ENCODE data around the gene LMO1. TPM values are rescaled to one million over a fixed set of nuclear protein-coding genes. Genes with fewer than 3 reads are reported as not detected.
A peak's percentile ranks its signal among the peaks of the same experiment; 100 is the strongest.

Gene LMO1
- total and polyA plus RNA-seq, 10 of the 15 experiments (the other 5 are each of a cell fraction or from before 2014, with no cell fraction given): not detected

DNA sequence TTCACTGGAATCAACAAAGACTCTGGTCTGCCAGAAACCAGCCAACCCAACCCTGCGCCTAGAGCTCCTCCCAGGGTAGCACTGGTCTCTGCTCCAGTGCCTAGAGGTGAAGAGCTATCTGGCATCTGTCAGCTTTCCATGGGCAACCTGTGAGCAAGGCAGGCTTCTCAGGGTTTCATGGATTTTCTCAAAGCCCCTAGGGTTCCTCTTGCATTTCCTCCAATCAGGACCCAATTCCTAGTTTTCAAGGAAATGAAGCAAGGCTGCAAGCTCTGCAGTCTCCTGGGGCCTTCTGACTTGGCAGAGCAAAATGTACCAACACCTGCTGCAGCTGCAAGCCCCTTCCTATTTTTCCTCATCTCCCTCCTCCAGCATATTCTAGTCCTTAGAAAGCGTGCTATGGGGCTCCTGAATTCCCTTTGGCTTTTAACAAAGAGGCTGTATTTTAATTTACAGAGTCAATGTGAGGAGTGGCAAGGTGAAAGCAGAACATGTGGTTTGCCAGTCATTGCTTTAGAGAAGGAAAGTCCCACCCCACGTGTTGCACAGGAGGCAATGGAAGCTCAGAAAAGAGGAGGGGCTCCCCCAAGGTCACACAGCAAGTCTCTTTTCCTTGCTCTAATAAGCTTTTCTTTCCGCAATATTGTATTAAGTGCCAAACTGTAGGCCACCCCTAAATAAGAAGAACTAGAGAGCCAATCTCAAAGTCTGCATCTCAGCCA is 61.9 kb downstream of the LMO1 start:
- CTCF ChIA-PET: interaction anchor here (0.6 to 8.7 kb wide), 13 partner anchors 7 to 403 kb away, joined by 3 to 132 read pairs (median 4); partner anchors contain the start of gene LMO1
- POLR2A ChIA-PET: interaction anchor here (0.6 to 1.0 kb wide), 3 partner anchors 219 to 1466 kb away, joined by 3 read pairs; no protein-coding TSS in a partner anchor
- no peaks in the 10 kb centered on the region for H3K9me3 ChIP-seq (replicated peaks; ENCODE audit: control insufficient read depth, insufficient read depth, low read length)
- intact Hi-C loops (cut with micrococcal nuclease; ENCODE audit: unreplicated experiment): loop anchor here (10.0 kb wide), 1 partner anchor 167 kb away; no protein-coding TSS in a partner anchor
- FAIRE-seq (no peak), DNase-seq (ENCODE audit: low read depth, low spot score) (peak; percentile 42), ATAC-seq (peak; percentile 98)
- no peaks in the 10 kb centered on the region for H3K36me3 ChIP-seq (ENCODE audit: control insufficient read depth in 2 of 2, insufficient read depth in 2 of 2, low read length in 1 of 2)
- peak overlapping the region; percentile 13 for H3K27ac ChIP-seq (ENCODE audit: control insufficient read depth, insufficient read depth)
- H3K27me3 ChIP-seq (replicated peaks in 1 of 2; ENCODE audit: control insufficient read depth in 2 of 2, insufficient read depth in 2 of 2, low read length in 1 of 2): peaks cover 0 to 3% of the 10 kb centered on the region in 2 experiments; a peak in 1 of 4 replicates
- H2AFZ ChIP-seq (ENCODE audit: control insufficient read depth, low read depth, low read length): peak overlapping the region; percentile 75
- no peaks in the 10 kb centered on the region for H4K20me1 ChIP-seq (ENCODE audit: control insufficient read depth, insufficient read depth)
- in situ Hi-C loops (cut with MboI): no loop called here
- RAD21 ChIA-PET (ENCODE audit: unreplicated experiment): interaction anchor here (0.6 to 3.8 kb wide), 10 partner anchors 8 to 1009 kb away, joined by 3 to 22 read pairs (median 3); no protein-coding TSS in a partner anchor
- H3K4me2 ChIP-seq (ENCODE audit: control insufficient read depth, insufficient read depth): peak overlapping the region; percentile 54; the same call in 1 of the 2 replicates
- no peak overlapping the region for H3K4me3 ChIP-seq
- SMC1A ChIA-PET (ENCODE audit: uncharacterized antibody, unreplicated experiment): interaction anchor here (1.1 to 3.3 kb wide), 5 partner anchors 9 to 365 kb away, joined by 3 to 17 read pairs (median 14); no protein-coding TSS in a partner anchor
- H3K79me2 ChIP-seq (ENCODE audit: control insufficient read depth, insufficient read depth, low read length): no peaks in the 10 kb centered on the region
- peaks cover 4% of the 10 kb centered on the region; the same call in 1 of the 2 replicates for H3K4me1 ChIP-seq (ENCODE audit: control insufficient read depth, insufficient read depth, low read length)
- BruUV-seq (replicated peaks): no TSS peak
- no peak overlapping the region for H3K9ac ChIP-seq (ENCODE audit: control insufficient read depth, insufficient read depth, low read length)
- 1% methylated on average over 4 of the region's 4 CpGs for WGBS (ENCODE audit: insufficient coverage, insufficient replicate concordance, low lambda C conversion rate, missing lambda C conversion rate)
- peak; percentile 61 for TF ChIP-seq IKZF1 (conservative IDR thresholded peaks at IDR 0.05)
- peak; percentile 46; the same call in 1 of the 2 replicates for TF ChIP-seq MXI1 (IDR thresholded peaks at IDR 0.05; ENCODE audit: low read depth, low read length)
- TF ChIP-seq ZNF687 (IDR thresholded peaks at IDR 0.05): peak; percentile 81
- peak; percentile 53 for TF ChIP-seq USF1 (IDR thresholded peaks at IDR 0.05; ENCODE audit: borderline replicate concordance, extremely low read length, insufficient read depth, low read depth, low read length)
- TF ChIP-seq, protein P1, sequence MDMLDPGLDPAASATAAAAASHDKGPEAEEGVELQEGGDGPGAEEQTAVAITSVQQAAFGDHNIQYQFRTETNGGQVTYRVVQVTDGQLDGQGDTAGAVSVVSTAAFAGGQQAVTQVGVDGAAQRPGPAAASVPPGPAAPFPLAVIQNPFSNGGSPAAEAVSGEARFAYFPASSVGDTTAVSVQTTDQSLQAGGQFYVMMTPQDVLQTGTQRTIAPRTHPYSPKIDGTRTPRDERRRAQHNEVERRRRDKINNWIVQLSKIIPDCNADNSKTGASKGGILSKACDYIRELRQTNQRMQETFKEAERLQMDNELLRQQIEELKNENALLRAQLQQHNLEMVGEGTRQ (IDR thresholded peaks at IDR 0.05; ENCODE audit: borderline replicate concordance, low read depth, low read length): peak; percentile 83
- TF ChIP-seq ESRRA (IDR thresholded peaks at IDR 0.05; ENCODE audit: low read length): peak; percentile 72; the same call in 1 of the 2 replicates
- TF ChIP-seq RELB (IDR thresholded peaks at IDR 0.05; ENCODE audit: low read depth): peak; percentile 94
- TF ChIP-seq DPF2 (IDR thresholded peaks at IDR 0.05): peak; percentile 39; the same call in 1 of the 2 replicates
- TF ChIP-seq ATF2 (IDR thresholded peaks at IDR 0.05; ENCODE audit: low read length): no peak
- TF ChIP-seq MEF2B (IDR thresholded peaks at IDR 0.05; ENCODE audit: partially characterized antibody, poor library complexity, severe bottlenecking): peak; percentile 32
- peak; percentile 27 for TF ChIP-seq RELA (IDR thresholded peaks at IDR 0.05; ENCODE audit: borderline replicate concordance, partially characterized antibody)
- TF ChIP-seq RAD51 (IDR thresholded peaks at IDR 0.05): peak; percentile 94
- TF ChIP-seq RUNX3 (IDR thresholded peaks at IDR 0.05; ENCODE audit: low read length): peak; percentile 66

Data from GM12878 (cell line).